Renal cortex interstitium (tissue), 11 donors: ENCODE results near the gene CTXND1. TPM values are rescaled to one million over a fixed set of nuclear protein-coding genes. Genes with fewer than 3 reads are reported as not detected.

Experiments
- DNase-seq, 11 donors: peaks; one replicate each; pipeline ENCODE4 v3.0.0-alpha.2; 2013; ENCODE audit warnings: low read depth in 9 of 11, low spot score in 4 of 11; ENCODE audit errors: extremely low read depth in 1 of 11
- polyA plus RNA-seq, 3 donors: library from polyadenylated mRNA; unstranded; fragments of 120-200 nt; gene quantifications; one replicate each; pipeline ENCODE4 v1.2.1, GENCODE V29; 2013; ENCODE audit not compliant: insufficient read length in 3 of 3

CTXND1 gene
- polyA plus RNA-seq, 3 donors = 7.4 to 12.0 (median 11.7) TPM

DNA sequence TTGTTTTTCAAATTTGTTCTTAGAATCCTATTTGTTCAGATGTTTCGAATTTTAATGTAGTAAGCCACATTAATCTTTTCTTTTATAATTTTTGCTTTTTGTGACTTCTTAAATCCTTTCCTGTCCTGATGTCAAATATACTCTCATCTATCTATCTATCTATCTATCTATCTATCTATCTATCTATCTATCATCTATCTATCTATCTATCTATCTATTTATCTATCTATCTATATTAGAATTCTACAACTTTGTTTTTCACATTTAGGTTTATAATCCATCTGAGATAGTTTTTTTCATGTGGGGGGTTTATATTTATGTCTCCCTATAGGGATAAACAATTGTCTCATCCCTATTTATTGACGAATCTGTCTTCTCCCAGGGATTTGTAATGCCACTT lies 32.1 kb downstream of the CTXND1 start:
- DNase-seq = no peak

DNA sequence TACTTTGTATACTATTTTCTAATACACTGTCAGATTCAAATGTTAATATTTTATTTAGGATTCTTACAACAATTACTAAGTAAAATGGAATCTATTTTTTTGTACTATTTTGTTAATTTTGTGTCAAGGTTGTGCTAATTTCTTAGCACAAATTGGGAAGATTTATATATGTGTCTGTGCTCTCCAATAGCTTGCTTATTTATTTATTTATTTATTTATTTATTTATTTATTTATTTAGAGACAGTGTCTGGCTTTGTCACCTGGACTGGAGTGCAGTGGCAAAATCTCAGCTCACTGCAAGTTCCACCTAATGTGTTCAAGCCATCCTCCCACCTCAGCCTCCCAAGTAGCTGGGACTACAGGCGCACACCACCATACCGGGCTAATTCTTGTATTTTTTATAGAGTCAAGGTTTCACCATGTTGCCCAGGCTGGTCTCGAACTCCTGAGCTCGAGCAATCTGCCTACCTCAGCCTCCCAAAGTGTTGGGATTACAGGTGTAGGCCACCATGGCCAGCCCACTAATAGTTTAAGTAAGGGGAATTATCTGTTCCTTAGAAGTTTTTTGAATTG lies 34.6 kb downstream of the CTXND1 start:
- DNase-seq = no peak

DNA sequence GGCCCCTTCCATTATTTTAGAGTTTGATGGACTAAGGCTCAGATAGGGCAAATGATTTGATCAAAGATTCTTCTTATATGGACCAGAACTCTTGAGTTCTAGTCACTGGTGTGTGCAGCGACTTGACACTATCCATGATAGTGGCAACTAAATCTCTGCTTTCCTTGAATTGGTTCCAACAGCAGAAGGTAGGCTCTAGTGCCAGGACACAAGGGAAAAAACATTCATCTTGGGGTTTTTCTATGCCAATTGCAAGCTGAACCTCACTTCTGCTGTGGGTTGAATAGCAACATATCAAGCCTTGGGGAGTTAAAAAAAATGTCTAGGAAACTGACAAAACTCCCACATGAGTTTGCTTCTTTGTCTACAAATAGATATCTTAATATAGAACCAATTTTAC lies 35.1 kb downstream of the CTXND1 start:
- no peak for DNase-seq

DNA sequence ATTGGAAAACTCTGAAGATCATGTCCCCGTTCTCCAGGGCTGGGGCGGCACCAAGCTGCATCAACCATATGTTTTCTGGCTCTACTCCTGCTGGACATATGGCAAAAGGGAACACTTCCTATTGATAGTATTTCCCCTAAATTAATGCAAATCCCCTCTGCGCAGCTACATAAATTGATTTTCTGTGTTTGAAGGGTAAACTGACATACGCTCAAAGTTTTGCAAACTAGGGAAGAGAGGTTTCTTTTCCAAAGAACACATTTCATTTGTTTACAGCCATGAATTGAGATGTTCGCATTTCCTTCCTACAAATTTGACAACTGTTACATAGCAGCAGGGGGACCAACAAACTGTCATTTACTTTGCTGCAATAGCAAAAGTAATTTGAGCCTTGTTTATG lies 35.9 kb downstream of the CTXND1 start:
- no peak for DNase-seq

DNA sequence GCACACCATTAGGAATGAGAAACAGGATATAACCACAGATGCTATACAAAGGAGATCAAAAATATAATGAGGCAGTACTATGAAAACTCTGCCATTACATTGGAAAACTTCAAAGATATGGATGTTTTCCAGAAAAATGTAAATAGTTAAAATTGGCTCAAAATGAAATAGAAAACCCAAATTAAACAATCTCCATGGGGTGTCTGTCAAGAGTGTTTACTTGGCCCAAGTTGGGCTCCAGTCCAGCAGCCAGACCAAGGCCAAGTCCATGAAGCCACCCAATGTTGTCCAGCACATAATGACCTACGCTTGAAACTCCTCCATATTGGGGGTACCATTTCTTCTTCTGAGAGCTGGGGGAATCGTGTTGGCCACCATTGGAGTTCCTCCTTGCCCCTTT lies 37.1 kb downstream of the CTXND1 start:
- no peak for DNase-seq

DNA sequence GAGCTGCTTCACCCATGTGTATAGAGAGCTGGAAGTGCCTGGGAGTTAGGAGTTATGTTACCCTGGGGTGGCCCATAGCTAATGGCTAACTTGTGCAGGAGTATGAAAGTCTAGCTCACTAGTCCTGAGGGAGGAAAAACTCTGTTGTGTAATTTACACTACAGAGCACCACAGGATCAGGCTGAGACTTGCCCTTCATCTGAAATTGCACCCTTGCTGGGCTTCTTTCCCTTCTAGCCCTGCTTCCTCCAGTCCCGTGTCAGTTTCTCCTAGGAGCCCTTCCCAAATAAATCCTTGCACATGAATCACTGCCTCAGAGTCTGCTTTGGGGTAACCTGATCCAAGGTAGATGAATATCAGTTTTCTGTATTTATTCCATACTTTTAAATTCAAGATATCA lies 40.0 kb downstream of the CTXND1 start:
- no peak for DNase-seq

DNA sequence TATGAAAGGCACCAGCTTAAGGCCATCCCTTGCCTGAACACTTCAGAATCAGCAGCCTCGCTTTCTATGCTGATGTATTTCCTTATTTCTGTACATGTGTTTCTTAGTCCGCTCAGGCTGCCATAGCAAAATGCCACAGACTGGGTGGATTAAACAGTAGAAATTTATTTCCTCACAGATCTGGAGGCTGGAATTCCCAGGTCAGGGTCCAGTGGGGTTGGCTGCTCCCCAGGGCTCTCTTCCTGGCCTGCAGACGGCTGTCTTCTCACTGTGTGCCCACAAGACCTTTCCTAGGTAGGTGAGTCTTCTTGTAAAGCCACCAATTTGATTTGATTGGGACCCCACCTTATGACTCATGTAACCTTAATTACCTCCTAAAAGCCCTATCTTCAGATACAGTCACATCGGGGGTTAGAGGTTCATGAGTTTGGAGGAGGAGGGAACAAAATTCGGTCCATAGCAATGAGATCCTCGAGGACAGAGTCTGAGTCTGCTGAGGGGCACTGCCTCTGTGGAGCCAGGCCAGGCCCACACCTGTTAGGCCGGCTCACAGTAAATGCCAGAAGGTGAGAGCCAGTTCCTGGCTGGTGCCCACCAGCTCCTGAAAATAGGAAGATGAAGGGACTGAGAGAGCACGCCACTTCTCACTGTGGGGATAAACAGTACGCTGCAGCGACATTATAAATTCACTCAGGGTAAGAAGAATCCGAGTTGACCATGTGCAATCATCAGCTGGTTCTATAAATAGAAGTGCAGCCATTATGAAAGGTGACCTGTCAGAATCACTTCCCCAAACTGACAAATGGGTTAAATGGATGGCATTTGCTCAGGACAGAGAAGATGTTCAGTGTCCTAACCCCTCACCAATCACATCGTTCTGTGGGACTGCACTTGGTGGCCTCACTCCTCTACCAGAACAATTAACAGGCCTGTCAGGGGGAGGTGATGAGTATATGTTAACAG lies 41.1 kb downstream of the CTXND1 start:
- no peak for DNase-seq

DNA sequence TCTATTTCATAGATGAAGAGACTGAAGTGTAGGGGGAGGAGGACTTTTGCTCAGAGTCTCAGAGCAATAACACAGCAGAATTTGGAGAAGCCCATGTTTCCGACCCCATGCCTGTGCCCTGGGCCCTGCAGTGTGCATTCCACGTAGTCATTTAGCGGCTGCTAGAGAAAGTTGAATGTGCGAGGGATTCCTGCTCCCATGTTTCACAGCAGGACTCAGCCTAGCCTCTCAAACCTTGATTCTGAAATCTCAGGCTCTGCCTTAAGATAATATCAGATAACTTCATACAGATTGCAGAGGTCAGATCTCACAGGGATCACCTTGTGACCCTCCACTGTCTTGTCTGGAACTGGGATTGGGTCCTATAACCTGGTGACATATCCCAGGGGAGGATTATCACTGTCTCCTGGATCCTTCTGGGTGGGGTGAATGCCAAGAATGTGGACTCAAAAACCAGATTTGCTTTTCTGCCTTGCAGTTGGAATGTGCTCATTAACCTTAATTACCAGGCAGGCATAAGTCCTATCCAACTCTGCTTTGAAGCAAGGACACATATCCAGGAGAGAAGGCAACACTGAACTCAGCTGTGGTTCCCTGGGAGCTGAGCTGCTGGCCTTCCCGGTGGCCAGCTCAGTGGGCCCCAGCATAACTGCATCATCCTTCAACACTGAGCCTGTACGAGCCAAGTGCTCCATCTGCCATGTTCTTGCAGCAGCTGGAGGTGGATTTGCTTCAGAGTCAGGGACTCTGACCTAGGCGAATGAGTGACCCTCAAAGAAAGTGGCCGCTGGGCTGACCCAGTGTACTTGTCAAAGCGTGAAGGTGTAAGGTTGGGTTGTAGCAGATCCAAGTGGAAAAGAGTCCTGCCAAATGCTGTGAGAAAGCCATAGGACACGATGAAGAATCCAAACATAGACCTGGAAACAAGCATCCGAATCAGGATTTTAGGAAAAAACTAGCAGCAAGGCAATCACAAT lies 43.0 kb downstream of the CTXND1 start:
- no peak for DNase-seq

DNA sequence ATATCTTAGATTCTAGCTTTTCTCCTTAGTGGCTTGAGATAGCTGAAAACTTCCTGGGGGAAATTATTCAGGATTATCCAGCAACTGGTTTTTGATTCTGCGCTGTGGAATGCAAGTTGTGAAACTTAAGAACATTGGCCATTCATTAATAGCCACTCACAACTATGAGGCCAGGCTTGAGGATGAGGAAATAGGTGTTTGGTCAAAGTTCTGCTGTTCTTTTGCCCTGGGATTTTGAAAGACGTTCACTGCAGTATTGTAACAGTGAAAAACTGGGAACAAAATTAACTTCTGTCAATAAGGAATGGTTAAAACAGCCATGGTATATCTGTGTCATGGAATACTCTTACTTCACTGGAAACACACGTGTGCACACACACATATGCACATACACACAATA lies 44.1 kb downstream of the CTXND1 start:
- DNase-seq = peak in 1 of 11 donors; percentile 14

DNA sequence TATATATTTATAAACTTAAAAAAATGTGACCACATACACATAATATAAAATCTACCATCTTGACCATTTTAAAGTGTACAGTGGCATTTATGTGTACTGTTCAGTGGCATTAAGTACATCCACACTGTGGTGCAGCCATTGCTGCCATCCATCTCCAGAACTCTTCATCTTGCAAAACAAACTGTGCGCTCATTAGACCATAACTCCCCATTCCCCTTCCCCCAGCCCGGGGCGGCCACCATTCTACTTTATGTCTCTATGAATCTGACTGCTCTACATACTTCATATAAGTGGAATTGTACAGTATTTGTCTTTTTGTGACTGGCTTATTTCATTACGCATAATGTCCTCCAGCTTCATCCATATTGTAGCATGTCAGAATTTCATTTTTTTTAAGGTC lies 47.8 kb downstream of the CTXND1 start:
- DNase-seq = no peak

DNA sequence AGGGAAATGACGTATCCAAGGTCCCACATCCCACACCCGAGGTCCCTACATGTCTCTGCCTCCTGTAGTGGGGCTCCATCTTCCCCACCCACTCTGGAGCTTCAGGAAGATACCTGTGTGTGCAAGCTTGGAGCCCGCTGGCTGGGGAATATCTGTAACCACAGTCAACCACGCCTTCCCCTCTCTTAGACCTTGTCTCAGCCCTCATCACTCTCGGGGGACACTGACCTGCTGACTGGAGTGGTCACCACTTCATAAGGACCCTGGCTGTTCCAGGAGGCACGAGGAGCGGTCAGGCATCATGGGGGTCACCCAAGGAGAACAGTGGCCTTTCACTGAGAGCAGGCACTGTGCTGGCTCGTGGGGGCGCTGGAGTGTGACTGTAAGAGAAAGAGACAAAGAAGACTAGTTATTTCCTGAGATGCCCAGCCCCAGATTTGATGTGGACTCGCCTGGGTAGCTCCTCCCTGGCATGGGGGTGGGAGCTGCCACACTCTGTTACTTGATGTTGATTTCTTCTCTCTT lies 48.6 kb downstream of the CTXND1 start:
- no peak for DNase-seq

DNA sequence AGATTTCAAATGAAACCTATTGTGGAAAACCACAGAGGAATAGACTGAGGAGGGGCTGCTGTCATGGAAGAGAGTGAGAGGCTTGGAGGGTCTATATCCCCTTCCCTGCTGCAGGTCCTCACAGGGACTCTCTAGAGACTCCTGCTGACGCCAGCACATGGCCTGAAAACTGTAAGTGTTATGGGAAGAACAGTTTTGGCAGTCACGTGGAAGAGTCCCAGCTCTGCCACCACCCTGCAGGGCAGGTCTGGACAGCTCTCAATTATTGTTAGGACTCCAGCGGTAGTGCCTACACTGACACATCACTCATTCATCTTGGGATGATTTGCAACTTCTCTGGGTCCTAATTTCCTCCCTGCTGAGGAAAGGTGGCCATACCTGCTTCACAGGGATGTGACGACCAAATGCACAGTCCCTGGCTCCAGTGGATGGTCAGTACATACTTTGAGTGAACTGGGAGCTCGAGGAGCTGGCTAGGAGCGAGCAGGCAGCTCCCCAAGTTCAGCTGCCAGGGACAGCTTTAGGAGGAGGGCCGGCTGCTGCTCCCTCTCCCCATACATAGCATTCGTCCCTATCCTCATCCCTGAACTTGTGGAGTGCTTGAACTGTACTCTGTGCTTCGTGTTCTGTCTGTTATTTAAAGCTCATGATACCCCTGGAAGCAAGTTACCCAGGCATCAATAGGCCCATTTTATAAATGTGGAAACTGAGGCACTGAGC lies 49.2 kb downstream of the CTXND1 start:
- DNase-seq = no peak

DNA sequence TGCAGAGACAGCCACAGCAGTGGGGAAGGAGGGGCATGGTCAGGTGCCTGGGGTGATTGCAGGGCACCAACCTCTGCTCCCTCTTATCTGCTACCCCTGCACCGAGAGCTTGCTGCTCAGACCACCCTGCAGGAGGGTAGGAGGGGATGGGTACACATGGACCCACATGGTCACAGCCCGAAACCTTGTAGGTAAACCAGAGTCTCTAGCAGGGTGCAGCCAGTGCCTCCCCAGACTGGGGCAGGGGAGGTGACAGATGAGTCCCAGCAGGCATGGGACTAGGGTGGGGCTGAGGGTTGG lies 50.0 kb downstream of the CTXND1 start:
- DNase-seq = no peak

DNA sequence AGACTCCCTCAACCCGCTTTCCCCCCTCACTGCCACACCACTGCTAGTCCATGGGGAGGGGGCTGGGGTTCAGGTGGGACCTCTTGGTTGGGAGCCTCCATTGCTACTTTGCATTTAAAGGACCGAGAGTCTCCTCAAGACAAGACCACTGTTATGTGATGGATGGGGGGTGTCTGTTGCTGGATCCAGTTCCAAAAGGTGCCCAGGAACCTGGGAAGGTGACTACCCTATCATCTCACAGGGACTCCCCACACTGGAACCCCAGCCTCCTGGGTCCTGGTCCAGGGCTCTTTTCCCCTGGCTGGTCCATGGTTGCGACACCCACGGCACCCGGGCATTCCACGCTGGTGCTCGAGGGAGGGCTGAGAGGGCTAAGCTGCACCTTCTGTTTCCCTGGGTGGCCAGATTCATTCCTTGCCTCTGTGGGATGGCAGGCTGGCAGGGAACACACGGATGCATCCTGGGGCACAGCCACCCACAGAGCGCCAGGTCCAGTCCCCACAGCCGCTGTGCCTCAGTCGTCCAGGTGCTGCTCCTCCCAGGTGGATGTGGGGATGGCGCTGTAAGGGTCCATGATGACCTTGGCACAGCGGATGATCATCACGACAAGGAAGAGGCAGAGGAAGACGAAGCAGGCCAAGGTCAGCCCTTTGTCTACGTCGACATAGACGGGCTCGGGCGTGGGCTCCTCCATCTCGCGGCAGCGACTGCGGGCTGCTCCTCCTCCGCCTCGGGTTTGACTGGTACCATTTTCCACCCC lies 50.6 kb downstream of the CTXND1 start:
- DNase-seq = no peak

DNA sequence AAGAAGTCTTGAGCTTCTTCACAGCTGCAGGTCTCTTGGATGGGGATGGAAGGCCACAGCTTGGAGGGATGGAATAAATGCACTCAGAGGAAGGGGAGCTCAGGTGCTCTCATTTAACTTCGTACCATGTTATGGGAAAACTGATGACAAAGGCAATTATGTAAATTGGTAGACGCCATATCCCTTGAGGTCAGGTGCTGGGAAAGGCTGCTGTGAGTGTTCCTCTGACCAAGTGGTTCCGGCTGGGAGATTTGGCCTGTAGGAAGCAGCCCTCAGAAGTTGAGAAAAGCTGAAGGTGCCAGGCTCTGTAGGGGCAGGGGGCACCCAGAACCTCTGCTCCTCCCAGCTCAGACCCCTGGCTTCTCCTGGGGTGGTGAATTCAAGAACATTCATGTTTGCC lies 52.1 kb downstream of the CTXND1 start:
- no peak for DNase-seq

DNA sequence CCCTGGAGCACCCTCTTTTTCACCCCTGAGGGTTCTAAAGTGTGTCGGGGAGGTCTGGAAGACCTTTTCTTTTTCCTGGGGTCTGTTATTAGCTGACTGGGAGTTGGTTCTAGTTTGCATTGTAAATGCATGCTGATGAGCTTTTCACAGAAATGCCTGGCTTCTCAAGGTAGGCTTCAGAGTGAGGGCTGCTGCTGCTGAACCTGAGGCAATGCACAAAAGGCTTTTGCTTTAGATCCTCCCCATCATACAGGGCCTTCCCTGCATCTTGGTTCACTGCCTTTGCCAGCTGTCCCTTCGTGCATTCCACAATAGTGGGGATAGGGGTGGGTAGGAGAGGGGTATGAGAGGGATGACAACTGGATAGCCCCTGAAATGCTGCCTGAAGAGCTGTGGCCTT lies 52.6 kb downstream of the CTXND1 start:
- no peak for DNase-seq

DNA sequence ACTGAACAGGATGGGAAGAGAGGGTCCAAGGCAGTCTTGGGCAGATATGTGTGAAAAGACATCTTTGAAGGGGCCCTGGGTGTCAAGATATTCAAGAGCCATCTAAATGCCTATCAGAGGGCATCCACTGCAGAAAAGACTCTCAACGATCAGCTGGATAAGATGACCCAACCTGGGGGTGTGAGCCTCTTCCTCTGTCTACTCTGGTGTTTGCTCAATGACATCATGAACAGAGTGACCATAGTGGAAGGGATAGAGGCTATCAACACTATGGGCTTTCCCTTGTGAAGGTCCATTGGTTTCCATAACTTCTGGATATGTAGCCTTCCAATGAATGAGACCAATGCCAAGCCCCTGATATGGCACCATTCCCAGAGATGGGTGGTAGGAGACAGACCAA lies 57.1 kb downstream of the CTXND1 start:
- no peak for DNase-seq

DNA sequence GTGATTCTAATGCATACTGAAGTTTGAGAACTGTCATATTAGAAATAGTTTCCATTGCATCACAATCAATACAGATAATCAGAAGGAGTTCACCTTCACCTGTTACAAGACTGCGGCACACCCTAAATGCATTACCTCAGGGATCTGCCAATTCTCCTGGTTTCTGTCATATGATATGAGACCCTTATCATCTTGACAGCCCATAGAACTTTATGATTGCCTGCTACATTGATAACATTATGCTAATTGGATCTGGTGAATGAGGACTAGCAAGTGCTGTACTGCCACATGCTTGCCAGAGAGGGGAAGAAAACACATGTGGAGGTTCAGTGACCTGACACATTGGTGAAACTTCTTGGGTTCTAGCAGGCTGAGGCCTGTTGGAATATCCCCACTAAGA lies 57.8 kb downstream of the CTXND1 start:
- DNase-seq = no peak
